ENCODE measurements around the gene ESPL1.
A peak's percentile ranks its signal among the peaks of the same experiment; 100 is the strongest.

Gene ESPL1

GRCh38 chr12:53279283-53279869 is 11.3 kb downstream of the ESPL1 start:
- no peak for TF ChIP-seq CTCF (IDR thresholded peaks at IDR 0.05; ENCODE audit: low read length, missing control alignments)
- H3K4me3 ChIP-seq (replicated peaks; ENCODE audit: low read depth, low read length) = no peak overlapping the region
- no peak for DNase-seq (ENCODE audit: low read depth)

- no peak overlapping the region for H3K4me3 ChIP-seq (replicated peaks; ENCODE audit: low read depth, low read length)
- DNase-seq (ENCODE audit: low read depth) = no peak
- no peak for TF ChIP-seq CTCF (IDR thresholded peaks at IDR 0.05; ENCODE audit: low read length, missing control alignments)
Observed at GRCh38 chr12:53279888-53280498, 11.9 kb downstream of the ESPL1 start.

GRCh38 chr12:53286448-53286847 is 18.3 kb downstream of the ESPL1 start:
- no peak for DNase-seq (ENCODE audit: low read depth)
- H3K4me3 ChIP-seq (replicated peaks; ENCODE audit: low read depth, low read length) = no peak overlapping the region
- TF ChIP-seq CTCF (IDR thresholded peaks at IDR 0.05; ENCODE audit: low read length, missing control alignments) = no peak

- peak; percentile 74 for DNase-seq (ENCODE audit: low read depth)
- peak; percentile 73 for TF ChIP-seq CTCF (IDR thresholded peaks at IDR 0.05; ENCODE audit: low read length, missing control alignments)
- H3K4me3 ChIP-seq (replicated peaks; ENCODE audit: low read depth, low read length) = no peak overlapping the region
Observed at GRCh38 chr12:53287741-53288216, 19.7 kb downstream of the ESPL1 start.

GRCh38 chr12:53288322-53288721 is 20.2 kb downstream of the ESPL1 start:
- DNase-seq (ENCODE audit: low read depth) = no peak
- no peak overlapping the region for H3K4me3 ChIP-seq (replicated peaks; ENCODE audit: low read depth, low read length)
- no peak for TF ChIP-seq CTCF (IDR thresholded peaks at IDR 0.05; ENCODE audit: low read length, missing control alignments)

GRCh38 chr12:53289891-53290290 is 21.8 kb downstream of the ESPL1 start:
- no peak overlapping the region for H3K4me3 ChIP-seq (replicated peaks; ENCODE audit: low read depth, low read length)
- no peak for TF ChIP-seq CTCF (IDR thresholded peaks at IDR 0.05; ENCODE audit: low read length, missing control alignments)
- DNase-seq (ENCODE audit: low read depth) = no peak

GRCh38 chr12:53290661-53291060 is 22.6 kb downstream of the ESPL1 start:
- DNase-seq (ENCODE audit: low read depth) = no peak

More at GRCh38 chr12:53290661-53291060, 22.6 kb downstream of the ESPL1 start:
- H3K4me3 ChIP-seq (replicated peaks; ENCODE audit: low read depth, low read length) = no peak overlapping the region
- no peak for TF ChIP-seq CTCF (IDR thresholded peaks at IDR 0.05; ENCODE audit: low read length, missing control alignments)

Data from fibroblast of pulmonary artery (primary cell).